ENCODE data around the gene VPS18. TPM values are rescaled to one million over a fixed set of nuclear protein-coding genes. Genes with fewer than 3 reads are reported as not detected.

VPS18 gene
- total and polyA plus RNA-seq, 4 donors, result 16.1 to 31.5 (median 21.1) TPM

GRCh38 chr15:40941528-40942336, 47.5 kb downstream of the VPS18 start:
- Histone ChIP-seq H3K9ac (ENCODE audit: insufficient read depth in 1 of 2, low read length in 2 of 2) (peak overlapping the region; percentile 11 to 59), H3K4me1 (ENCODE audit: control insufficient read depth in 5 of 5, insufficient read depth in 5 of 5, low read length in 5 of 5) (peaks cover 0 to 31% (median 23%) of the 10 kb centered on the region in 5 donors), H3K36me3 (ENCODE audit: control insufficient read depth in 4 of 4, insufficient read depth in 4 of 4, low read length in 4 of 4) (peaks cover 0 to 4% (median 0%) of the 10 kb centered on the region in 4 donors), H3K4me3 (peak overlapping the region; percentile 40), H3K9me3 (ENCODE audit: control insufficient read depth in 4 of 4, insufficient read depth in 3 of 4, low read length in 3 of 4) (no peaks in the 10 kb centered on the region), H3K27ac (ENCODE audit: low read depth in 1 of 2, low read length in 1 of 2) (peak overlapping the region; percentile 94), H3K27me3 (ENCODE audit: control insufficient read depth in 3 of 3, insufficient read depth in 3 of 3, low read length in 2 of 3) (no peaks in the 10 kb centered on the region)
- peak; percentile 87 for ATAC-seq (ENCODE audit: insufficient read depth, low FRiP score)
- peak; percentile 79 to 88 (median 83) for DNase-seq
- TF ChIP-seq CTCF (IDR thresholded peaks at IDR 0.05; ENCODE audit: control extremely low read depth, extremely low read depth), result peak; percentile 25
- 0 to 2% methylated on average over 25 to 92 of the region's 92 CpGs for WGBS, 2 donors

GRCh38 chr15:40942337-40942854, 48.1 kb downstream of the VPS18 start:
- no peak for TF ChIP-seq CTCF (IDR thresholded peaks at IDR 0.05; ENCODE audit: control extremely low read depth, extremely low read depth)
- Histone ChIP-seq H3K36me3 (ENCODE audit: control insufficient read depth in 4 of 4, insufficient read depth in 4 of 4, low read length in 4 of 4) (peaks cover 0 to 3% (median 0%) of the 10 kb centered on the region in 4 donors), H3K4me3 (peak overlapping the region; percentile 40), H3K27ac (ENCODE audit: low read depth in 1 of 2, low read length in 1 of 2) (peak overlapping the region; percentile 94), H3K4me1 (ENCODE audit: control insufficient read depth in 5 of 5, insufficient read depth in 5 of 5, low read length in 5 of 5) (peaks cover 0 to 28% (median 23%) of the 10 kb centered on the region in 5 donors), H3K9me3 (ENCODE audit: control insufficient read depth in 4 of 4, insufficient read depth in 3 of 4, low read length in 3 of 4) (no peaks in the 10 kb centered on the region), H3K9ac (ENCODE audit: insufficient read depth in 1 of 2, low read length in 2 of 2) (peak overlapping the region; percentile 11 to 59), H3K27me3 (ENCODE audit: control insufficient read depth in 3 of 3, insufficient read depth in 3 of 3, low read length in 2 of 3) (no peaks in the 10 kb centered on the region)
- ATAC-seq (ENCODE audit: insufficient read depth, low FRiP score), result no peak
- peak in 2 of 3 donors; percentile 34 to 35 for DNase-seq
- whole genome bisulfite sequencing, 2 donors, result 16 to 21% methylated on average over 15 of the region's 15 CpGs

- peaks cover 0 to 24% (median 21%) of the 10 kb centered on the region in 5 donors for H3K4me1 ChIP-seq (ENCODE audit: control insufficient read depth in 5 of 5, insufficient read depth in 5 of 5, low read length in 5 of 5)
- ATAC-seq (ENCODE audit: insufficient read depth, low FRiP score) (no peak), DNase-seq (peak; percentile 59 to 77 (median 76))
- no peaks in the 10 kb centered on the region for H3K27me3 ChIP-seq (ENCODE audit: control insufficient read depth in 3 of 3, insufficient read depth in 3 of 3, low read length in 2 of 3)
- peaks cover 0 to 3% (median 0%) of the 10 kb centered on the region in 4 donors for H3K36me3 ChIP-seq (ENCODE audit: control insufficient read depth in 4 of 4, insufficient read depth in 4 of 4, low read length in 4 of 4)
- H3K27ac ChIP-seq (ENCODE audit: low read depth in 1 of 2, low read length in 1 of 2), result peak overlapping the region in 1 of 2 donors; percentile 94
- TF ChIP-seq CTCF (IDR thresholded peaks at IDR 0.05; ENCODE audit: control extremely low read depth, extremely low read depth), result no peak
- H3K4me3 ChIP-seq, result no peak overlapping the region
- peak overlapping the region in 1 of 2 donors; percentile 59 for H3K9ac ChIP-seq (ENCODE audit: insufficient read depth in 1 of 2, low read length in 2 of 2)
- 56 to 66% methylated on average over 12 of the region's 12 CpGs for WGBS, 2 donors
- H3K9me3 ChIP-seq (ENCODE audit: control insufficient read depth in 4 of 4, insufficient read depth in 3 of 4, low read length in 3 of 4), result no peaks in the 10 kb centered on the region
Observed at GRCh38 chr15:40942878-40943277, 48.6 kb downstream of the VPS18 start.

All from lung (tissue), 12 donors.